ENCODE measurements around the gene RGMA.

DNA sequence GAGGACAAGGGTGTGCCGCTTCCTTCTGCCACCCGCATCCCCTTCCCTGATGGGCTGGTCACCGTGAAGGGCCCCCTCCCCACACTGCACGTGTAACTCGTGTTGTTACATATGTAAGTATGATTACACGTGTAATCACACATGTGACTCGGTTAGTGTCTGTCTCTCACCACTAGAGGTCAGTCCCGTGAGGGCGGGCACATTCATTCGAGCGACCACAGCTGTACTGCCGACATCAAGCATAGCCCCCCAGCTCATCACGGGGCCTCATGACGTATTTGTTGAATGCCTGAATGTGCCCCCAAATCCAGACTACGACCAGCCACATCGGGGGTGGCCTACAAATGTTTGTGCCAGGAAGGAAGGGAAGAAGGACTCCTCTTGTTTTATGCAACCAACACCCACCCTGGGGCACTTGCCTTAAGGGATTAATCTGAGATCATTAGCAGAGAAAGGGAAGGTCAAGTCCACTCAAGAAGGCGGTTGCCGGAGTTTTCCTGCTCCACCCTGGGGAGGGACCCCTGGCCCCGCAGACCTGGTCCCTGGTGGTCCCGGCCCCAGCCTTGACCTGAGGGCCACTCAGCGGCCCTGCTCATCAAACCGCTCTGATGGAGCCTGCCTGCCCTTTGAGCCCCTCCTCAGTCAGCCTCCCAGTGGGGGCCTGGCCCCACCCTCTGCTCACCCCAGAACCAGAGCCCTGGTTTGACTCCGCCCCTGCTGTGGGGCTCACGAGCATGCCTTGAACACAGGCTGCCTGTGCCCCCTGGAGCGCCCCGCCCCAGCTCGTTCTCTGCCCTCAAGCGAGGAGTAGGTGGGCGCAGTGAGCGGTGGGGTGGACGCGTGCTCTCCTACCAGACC lies 52.8 kb downstream of the RGMA start:
- TF ChIP-seq HDGF (IDR thresholded peaks at IDR 0.05) (no peak), FOS (IDR thresholded peaks at IDR 0.05; ENCODE audit: borderline replicate concordance, extremely low read depth, insufficient read length) (no peak), GATAD2B (conservative IDR thresholded peaks at IDR 0.05; ENCODE audit: low read depth) (no peak), RB1 (IDR thresholded peaks at IDR 0.05; ENCODE audit: borderline replicate concordance) (no peak), ZNF274 (IDR thresholded peaks at IDR 0.05; ENCODE audit: insufficient read depth, insufficient read length) (no peak), MXI1 (IDR thresholded peaks at IDR 0.05; ENCODE audit: low read depth, low read length) (no peak)
- TF ChIP-seq, protein P1, sequence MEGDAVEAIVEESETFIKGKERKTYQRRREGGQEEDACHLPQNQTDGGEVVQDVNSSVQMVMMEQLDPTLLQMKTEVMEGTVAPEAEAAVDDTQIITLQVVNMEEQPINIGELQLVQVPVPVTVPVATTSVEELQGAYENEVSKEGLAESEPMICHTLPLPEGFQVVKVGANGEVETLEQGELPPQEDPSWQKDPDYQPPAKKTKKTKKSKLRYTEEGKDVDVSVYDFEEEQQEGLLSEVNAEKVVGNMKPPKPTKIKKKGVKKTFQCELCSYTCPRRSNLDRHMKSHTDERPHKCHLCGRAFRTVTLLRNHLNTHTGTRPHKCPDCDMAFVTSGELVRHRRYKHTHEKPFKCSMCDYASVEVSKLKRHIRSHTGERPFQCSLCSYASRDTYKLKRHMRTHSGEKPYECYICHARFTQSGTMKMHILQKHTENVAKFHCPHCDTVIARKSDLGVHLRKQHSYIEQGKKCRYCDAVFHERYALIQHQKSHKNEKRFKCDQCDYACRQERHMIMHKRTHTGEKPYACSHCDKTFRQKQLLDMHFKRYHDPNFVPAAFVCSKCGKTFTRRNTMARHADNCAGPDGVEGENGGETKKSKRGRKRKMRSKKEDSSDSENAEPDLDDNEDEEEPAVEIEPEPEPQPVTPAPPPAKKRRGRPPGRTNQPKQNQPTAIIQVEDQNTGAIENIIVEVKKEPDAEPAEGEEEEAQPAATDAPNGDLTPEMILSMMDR (IDR thresholded peaks at IDR 0.05 in 2 of 3, conservative IDR thresholded peaks at IDR 0.05 in 1 of 3; ENCODE audit: control insufficient read depth in 2 of 3, extremely low read depth in 1 of 3, insufficient read depth in 1 of 3, low read depth in 3 of 3, low read length in 3 of 3): peak; percentile 64 to 74 (median 66)

Measured in GM12878 (cell line).